ENCODE results near the gene VPS52. TPM values are rescaled to one million over a fixed set of nuclear protein-coding genes. Genes with fewer than 3 reads are reported as not detected.

VPS52 gene
- total RNA-seq, 2 donors from 2014 or later, result 19.0 to 31.7 TPM

DNA sequence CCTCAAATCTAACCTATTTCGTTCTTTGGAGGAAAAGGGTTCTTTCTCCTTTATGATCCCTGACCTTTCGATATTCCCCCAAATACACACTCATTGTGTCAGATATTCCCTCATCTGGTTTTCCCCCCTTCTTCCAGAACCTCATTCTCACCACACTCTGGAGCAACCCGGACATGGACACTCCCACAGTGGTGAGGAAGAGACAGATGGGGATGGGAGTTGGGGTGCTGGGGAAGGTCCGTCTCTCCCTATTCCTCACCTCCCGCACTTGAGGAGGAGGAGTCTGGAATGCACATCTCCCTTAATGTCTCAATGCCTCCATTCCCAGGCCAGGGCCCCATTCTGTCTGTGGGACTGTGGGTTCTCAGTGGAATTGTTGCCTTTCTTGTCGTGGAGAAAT is 69.7 kb downstream of the VPS52 start:
- H3K27me3 ChIP-seq, result no peaks in the 10 kb centered on the region
- peaks cover 29% of the 10 kb centered on the region for H3K36me3 ChIP-seq
- peak overlapping the region; percentile 94 to 95 for H3K27ac ChIP-seq
- H3K9me3 ChIP-seq, result no peaks in the 10 kb centered on the region
- TF ChIP-seq, protein P1, sequence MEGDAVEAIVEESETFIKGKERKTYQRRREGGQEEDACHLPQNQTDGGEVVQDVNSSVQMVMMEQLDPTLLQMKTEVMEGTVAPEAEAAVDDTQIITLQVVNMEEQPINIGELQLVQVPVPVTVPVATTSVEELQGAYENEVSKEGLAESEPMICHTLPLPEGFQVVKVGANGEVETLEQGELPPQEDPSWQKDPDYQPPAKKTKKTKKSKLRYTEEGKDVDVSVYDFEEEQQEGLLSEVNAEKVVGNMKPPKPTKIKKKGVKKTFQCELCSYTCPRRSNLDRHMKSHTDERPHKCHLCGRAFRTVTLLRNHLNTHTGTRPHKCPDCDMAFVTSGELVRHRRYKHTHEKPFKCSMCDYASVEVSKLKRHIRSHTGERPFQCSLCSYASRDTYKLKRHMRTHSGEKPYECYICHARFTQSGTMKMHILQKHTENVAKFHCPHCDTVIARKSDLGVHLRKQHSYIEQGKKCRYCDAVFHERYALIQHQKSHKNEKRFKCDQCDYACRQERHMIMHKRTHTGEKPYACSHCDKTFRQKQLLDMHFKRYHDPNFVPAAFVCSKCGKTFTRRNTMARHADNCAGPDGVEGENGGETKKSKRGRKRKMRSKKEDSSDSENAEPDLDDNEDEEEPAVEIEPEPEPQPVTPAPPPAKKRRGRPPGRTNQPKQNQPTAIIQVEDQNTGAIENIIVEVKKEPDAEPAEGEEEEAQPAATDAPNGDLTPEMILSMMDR (IDR thresholded peaks at IDR 0.05), result no peak
- H3K4me1 ChIP-seq, result peaks cover 0 to 69% of the 10 kb centered on the region in 2 donors
- H3K4me3 ChIP-seq, result peak overlapping the region; percentile 58 to 74
- no peak for DNase-seq (ENCODE audit: low spot score)

DNA sequence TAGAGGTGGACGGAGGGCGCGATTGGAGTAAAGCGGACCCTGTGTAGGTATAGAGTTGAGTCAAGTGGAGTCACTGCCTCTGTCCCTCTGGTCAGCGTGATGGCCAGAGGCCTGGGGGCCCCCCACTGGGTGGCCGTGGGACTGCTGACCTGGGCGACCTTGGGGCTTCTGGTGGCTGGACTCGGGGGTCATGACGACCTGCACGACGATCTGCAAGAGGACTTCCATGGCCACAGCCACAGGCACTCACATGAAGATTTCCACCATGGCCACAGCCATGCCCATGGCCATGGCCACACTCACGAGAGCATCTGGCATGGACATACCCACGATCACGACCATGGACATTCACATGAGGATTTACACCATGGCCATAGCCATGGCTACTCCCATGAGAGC is 70.5 kb downstream of the VPS52 start:
- Histone ChIP-seq H3K9me3 (no peaks in the 10 kb centered on the region), H3K4me3 (peak overlapping the region; percentile 58 to 74), H3K27ac (peak overlapping the region; percentile 94 to 95), H3K36me3 (peaks cover 37% of the 10 kb centered on the region), H3K27me3 (no peaks in the 10 kb centered on the region), H3K4me1 (peaks cover 0 to 67% of the 10 kb centered on the region in 2 donors)
- TF ChIP-seq, protein P1 (IDR thresholded peaks at IDR 0.05), result no peak
- DNase-seq (ENCODE audit: low spot score), result no peak

MicroRNAs encoded within 50 kb of the gene (microRNA counts, 767-probe panel; counts per million panel counts)
- 0 to 496 counts per million in 2 donors for microRNA hsa-miR-219-1-3p
- 0 to 31.0 counts per million in 2 donors for microRNA hsa-miR-219-5p

Small RNA genes lying within 50 kb of the gene (microRNA-seq; reads per million reads assigned to microRNA genes)
- gene MIR219A1 (ENCODE audit: borderline number of aligned reads in 2 of 2, borderline replicate concordance in 1 of 2), result 0 to 0.71 reads per million in 2 donors
- gene MIR6834 (ENCODE audit: borderline number of aligned reads in 2 of 2, borderline replicate concordance in 1 of 2), result 0 to 0.71 reads per million in 2 donors
- 0 reads per million in 2 donors for gene MIR6873 (ENCODE audit: borderline number of aligned reads in 2 of 2, borderline replicate concordance in 1 of 2)

Other genes with a start within 250 kb of the VPS52 start
- gene HLA-DPA1, start 198.2 kb downstream of the VPS52 start, total RNA-seq, result 10 to 100 TPM; 13.1 to 60.5 TPM
- gene HLA-DPB1, start 195.9 kb downstream of the VPS52 start, total RNA-seq, result 10 to 100 TPM; 22.0 to 76.7 TPM
- gene COL11A2, start 79.4 kb downstream of the VPS52 start, total RNA-seq, result 1 to 10 TPM in 1 of 2 donors, under 1 TPM in 1; 0.63 to 1.5 TPM
- 10 to 100 TPM; 17.1 to 17.4 TPM for gene RXRB, start 71.2 kb downstream of the VPS52 start, total RNA-seq
- 10 to 100 TPM; 67.0 to 70.0 TPM for gene SLC39A7, start 71.0 kb downstream of the VPS52 start, total RNA-seq
- 10 to 100 TPM; 10.3 to 31.4 TPM for gene HSD17B8, start 67.2 kb downstream of the VPS52 start, total RNA-seq
- 10 to 100 TPM in 1 of 2 donors, 1 to 10 TPM in 1; 7.5 to 13.9 TPM for gene RING1, start 63.4 kb downstream of the VPS52 start, total RNA-seq
- gene RPS18, start 199 bp upstream of the VPS52 start, total RNA-seq, result 1,000 to 10,000 TPM; 1,188 to 1,719 TPM
- gene B3GALT4, start 5.2 kb upstream of the VPS52 start, total RNA-seq, result 10 to 100 TPM in 1 of 2 donors, 1 to 10 TPM in 1; 9.4 to 12.1 TPM
- gene WDR46, start 17.4 kb upstream of the VPS52 start, total RNA-seq, result 10 to 100 TPM; 22.5 to 30.9 TPM
- 10 to 100 TPM; 23.4 to 29.5 TPM for gene PFDN6, start 17.7 kb upstream of the VPS52 start, total RNA-seq
- gene RGL2, start 27.1 kb upstream of the VPS52 start, total RNA-seq, result 10 to 100 TPM; 23.0 to 36.9 TPM
- gene TAPBP, start 42.2 kb upstream of the VPS52 start, total RNA-seq, result 100 to 1,000 TPM in 1 of 2 donors, 10 to 100 TPM in 1; 80.0 to 103 TPM
- gene ZBTB22, start 45.9 kb upstream of the VPS52 start, total RNA-seq, result 10 to 100 TPM; 11.9 to 18.9 TPM
- 10 to 100 TPM; 22.6 to 31.8 TPM for gene DAXX, start 51.1 kb upstream of the VPS52 start, total RNA-seq
- gene KIFC1, start 119.9 kb upstream of the VPS52 start, total RNA-seq, result 1 to 10 TPM in 1 of 2 donors, under 1 TPM in 1; 0.59 to 1.6 TPM
- gene PHF1, start 139.1 kb upstream of the VPS52 start, total RNA-seq, result 10 to 100 TPM; 51.8 to 69.8 TPM
- gene CUTA, start 146.2 kb upstream of the VPS52 start, total RNA-seq, result 100 to 1,000 TPM; 118 to 119 TPM
- 10 to 100 TPM in 1 of 2 donors, 1 to 10 TPM in 1; 3.6 to 10.1 TPM for gene SYNGAP1, start 148.2 kb upstream of the VPS52 start, total RNA-seq
- gene ZBTB9, start 182.7 kb upstream of the VPS52 start, total RNA-seq, result 1 to 10 TPM; 1.3 to 4.1 TPM